GM13977 (cell line): ENCODE measurements around the gene ASB4.
A peak's percentile ranks its signal among the peaks of the same experiment; 100 is the strongest.
"Not testable (repeated sequence)": the region's sequence is repeated elsewhere in the genome, so short reads cannot be mapped to it uniquely, and the experiment has no call there.

Experiments
- DNase-seq: peaks from one replicate; pipeline ENCODE4 v3.0.0; 2012; ENCODE audit warnings: low spot score
- in situ Hi-C: fragments of 300-500 bp; cut with MboI; formaldehyde crosslinking; loops from one replicate; pipeline ENCODE4 v1.12.0; 2022; ENCODE audit warnings: low sequenced_read_pairs, low pct_unique_long_range_greater_than_20kb, mixed read lengths, inconsistent platforms; ENCODE audit not compliant: unreplicated experiment
- TF ChIP-seq, protein P1 (sequence below): IDR thresholded peaks from 2 replicates; pipeline ENCODE4 v1.5.1; 2012; ENCODE audit warnings: mild to moderate bottlenecking, control low read depth; ENCODE audit not compliant: insufficient read depth; ENCODE audit errors: extremely low read depth, missing control alignments

ASB4 gene

DNA sequence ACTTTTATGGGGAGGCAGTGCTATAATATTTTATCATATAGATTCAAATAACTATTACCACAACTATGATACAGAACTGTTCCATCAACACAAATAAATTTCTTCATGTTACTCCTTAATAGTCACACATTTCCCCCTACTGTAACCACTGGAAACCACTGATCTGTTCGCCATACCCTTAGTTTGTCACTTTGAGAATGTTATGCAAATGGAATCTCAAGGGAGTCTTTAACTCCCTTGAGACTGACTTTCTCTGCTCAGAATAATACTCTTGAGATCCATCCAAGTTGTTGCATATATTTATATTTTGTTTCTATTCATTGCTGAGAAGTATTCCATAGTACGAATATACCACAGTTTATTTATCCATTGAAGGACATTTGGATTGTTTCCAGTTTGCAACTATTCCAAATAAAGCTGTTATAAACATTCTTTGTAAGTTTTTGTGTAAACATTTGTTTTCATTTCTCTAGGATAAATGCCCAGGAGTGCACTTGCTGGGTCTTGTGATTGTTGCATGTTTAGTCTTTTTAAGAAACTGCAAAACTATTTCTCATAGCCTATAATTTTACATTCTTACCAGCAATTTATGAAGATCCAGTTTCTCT, 31.2 kb upstream of the ASB4 start:
- in situ Hi-C loops, result no loop called here

DNA sequence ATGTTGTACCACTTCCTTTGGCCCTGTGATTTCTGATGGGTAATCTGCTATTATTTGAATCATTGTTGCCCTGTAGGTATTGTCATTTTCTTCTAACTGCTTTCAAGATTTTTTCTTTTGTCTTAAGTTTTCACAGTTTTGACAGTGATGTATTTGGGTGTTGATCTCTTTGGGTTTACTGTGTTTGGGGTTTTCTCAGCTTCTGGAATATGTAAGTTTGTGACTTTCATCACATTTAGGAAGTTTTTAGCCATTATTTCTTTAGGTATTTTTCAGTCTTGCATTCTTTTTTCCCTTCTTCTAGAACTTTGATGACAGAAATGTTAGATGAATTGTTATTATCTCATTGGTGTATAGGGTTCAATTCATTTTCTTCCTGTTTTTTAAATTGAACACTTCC, 27.8 kb upstream of the ASB4 start:
- in situ Hi-C loops, result no loop called here
- no peak for DNase-seq
- TF ChIP-seq, protein P1, sequence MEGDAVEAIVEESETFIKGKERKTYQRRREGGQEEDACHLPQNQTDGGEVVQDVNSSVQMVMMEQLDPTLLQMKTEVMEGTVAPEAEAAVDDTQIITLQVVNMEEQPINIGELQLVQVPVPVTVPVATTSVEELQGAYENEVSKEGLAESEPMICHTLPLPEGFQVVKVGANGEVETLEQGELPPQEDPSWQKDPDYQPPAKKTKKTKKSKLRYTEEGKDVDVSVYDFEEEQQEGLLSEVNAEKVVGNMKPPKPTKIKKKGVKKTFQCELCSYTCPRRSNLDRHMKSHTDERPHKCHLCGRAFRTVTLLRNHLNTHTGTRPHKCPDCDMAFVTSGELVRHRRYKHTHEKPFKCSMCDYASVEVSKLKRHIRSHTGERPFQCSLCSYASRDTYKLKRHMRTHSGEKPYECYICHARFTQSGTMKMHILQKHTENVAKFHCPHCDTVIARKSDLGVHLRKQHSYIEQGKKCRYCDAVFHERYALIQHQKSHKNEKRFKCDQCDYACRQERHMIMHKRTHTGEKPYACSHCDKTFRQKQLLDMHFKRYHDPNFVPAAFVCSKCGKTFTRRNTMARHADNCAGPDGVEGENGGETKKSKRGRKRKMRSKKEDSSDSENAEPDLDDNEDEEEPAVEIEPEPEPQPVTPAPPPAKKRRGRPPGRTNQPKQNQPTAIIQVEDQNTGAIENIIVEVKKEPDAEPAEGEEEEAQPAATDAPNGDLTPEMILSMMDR, result no peak

More for the DNA sequence above, 31.2 kb upstream of the ASB4 start:
- TF ChIP-seq, protein P1, result no peak
- no peak for DNase-seq

DNA sequence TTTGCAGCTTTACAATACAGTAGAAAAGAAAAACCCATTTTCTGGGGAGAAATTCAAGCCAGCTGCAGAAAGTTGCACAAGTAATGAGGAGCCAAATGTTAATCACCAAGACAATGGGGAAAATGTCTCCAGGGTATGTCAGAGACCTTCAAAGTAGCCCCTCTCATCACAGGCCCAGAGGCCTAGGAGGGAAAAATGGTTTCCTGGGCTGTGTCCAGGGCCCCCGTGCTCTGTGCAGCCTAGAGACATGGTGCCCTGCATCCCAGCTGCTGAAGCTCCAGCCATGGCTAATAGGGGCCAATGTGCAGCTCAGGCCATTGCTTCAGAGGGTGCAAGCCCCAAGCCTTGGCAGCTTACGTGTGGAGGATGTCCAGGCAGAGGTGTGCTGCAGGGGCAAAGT, 25.1 kb upstream of the ASB4 start:
- DNase-seq, in situ Hi-C loops: not testable (repeated sequence)

DNA sequence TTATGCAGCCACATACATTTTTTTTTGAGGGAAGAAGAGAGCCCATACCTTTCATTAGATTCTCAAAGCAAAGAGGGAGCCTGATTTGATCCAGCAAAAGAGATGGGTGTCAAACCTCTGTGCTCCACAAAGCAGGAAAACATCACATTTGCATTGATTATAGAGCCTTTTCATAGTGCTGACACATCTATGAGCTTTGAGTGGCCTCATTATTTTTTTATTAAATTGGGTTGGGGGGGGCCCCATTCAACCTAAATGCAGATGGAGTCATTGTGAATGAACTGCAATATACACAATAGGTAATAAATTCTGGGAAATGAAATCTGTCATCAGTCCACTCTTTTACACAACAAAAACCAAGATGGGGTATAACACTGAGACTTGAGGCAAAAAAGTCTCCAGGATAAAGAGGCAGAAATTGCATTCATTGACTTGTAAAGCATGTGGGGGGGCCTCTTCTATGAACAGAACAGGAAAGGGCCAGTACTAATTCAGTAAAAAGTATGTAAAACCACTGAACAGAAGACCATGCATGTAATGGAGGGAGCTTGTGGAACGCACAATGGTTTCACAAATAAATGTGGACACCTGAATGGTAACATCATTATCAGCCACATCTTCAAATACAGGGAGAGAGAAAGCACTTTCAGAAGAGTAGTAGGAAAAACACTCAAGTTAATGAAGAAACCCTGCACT, 17.7 kb upstream of the ASB4 start:
- DNase-seq, result no peak
- in situ Hi-C loops, result no loop called here
- TF ChIP-seq, protein P1, result no peak

DNA sequence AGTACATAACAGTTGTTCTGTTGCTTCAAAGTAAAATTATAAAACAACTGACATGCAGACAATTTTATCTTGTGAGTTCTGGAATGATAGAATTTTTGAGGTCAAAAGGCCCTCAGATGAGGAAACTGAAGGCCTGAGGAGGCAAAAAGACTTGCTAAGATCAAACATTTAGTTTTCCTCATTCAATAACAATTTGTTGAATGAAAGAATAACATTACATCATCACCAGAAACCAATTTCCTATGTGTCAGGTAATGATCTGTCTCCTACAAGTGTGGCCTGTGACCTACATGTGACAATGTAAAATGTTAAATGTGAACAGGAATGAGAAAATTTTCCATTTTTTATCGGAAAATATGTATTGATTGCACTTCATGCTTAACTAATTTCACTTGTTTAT, 16.6 kb upstream of the ASB4 start:
- in situ Hi-C loops, result no loop called here
- TF ChIP-seq, protein P1, result no peak
- no peak for DNase-seq

DNA sequence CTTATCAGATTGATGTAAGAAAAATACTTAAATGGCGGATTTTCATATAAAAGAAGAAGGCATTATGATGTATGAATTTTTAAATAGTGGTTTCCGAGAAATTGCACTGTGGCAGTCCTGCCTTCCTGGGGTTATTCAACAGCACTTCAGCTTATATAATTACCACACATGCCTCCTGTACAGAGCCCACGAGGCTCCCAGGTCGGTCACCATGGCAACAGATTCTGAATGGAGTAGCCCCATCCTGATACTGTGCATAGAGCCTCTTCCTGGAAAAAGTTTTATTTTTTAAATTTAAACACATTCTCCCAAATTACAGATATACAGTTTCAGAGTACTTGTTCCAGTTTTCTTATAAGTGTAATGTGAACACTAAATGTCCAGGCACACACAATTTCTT, 15.9 kb upstream of the ASB4 start:
- in situ Hi-C loops, result no loop called here
- no peak for DNase-seq
- TF ChIP-seq, protein P1, result no peak

DNA sequence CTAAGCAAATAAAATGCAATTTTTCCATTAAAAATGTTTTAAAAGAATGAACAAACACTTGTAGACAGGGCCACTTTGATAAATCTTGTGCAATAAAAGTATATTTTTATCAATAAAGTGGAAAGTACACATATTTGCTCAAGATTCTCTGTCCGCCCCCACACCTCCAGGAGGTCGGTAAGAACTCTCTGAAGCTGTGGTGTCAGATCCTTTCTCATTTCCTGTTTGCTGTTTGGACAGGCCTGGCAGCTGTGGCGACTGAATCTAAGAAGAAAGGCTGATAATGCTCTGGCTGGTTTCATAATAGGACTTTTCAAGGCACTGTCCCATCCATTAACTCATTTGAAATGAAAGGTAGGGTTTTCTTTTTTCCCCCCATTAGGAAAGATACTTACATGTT, 15.3 kb upstream of the ASB4 start:
- TF ChIP-seq, protein P1, result no peak
- in situ Hi-C loops, result no loop called here
- DNase-seq, result peak; percentile 24
